OCI-LY7 (cell line): Measurements from ENCODE around the gene FDXR.

ENCODE experiments used
- EZH2phosphoT487 ChIP-seq: fragments of 200-600 bp; sonication (generic); IDR thresholded peaks from 2 replicates; pipeline ENCODE4 v1.6.1; 2018; ENCODE audit warnings: low read depth, borderline replicate concordance, mild to moderate bottlenecking, mixed run types, antibody characterized with exemption, low read length, moderate library complexity, mixed read lengths
- TF ChIP-seq, protein P1 (sequence below): fragments of 200-600 bp; sonication (generic); conservative IDR thresholded peaks from 2 replicates; pipeline ENCODE4 v1.5.1; 2014; ENCODE audit warnings: mild to moderate bottlenecking, antibody characterized with exemption, low read length, moderate library complexity, mixed read lengths

DNA sequence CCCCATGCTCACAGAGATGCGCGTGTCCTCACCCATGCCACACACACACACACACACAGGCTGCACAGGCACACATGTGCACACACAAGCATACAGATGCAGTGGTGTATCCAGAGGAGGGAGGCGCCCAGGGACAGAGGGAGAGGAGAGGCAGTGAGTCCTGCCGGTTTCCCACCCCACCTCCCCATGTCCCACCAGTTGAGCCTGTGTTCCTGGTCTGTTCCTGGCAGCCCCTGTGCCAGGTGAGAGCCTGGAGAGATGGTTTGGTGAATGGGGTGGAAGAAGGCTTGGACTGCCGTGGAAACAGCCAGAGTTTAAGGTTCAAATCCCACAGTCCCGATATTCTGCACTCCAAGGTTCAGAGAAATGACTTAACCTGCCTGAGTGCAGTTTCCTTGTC lies 30.9 kb upstream of the FDXR start:
- TF ChIP-seq, protein P1, sequence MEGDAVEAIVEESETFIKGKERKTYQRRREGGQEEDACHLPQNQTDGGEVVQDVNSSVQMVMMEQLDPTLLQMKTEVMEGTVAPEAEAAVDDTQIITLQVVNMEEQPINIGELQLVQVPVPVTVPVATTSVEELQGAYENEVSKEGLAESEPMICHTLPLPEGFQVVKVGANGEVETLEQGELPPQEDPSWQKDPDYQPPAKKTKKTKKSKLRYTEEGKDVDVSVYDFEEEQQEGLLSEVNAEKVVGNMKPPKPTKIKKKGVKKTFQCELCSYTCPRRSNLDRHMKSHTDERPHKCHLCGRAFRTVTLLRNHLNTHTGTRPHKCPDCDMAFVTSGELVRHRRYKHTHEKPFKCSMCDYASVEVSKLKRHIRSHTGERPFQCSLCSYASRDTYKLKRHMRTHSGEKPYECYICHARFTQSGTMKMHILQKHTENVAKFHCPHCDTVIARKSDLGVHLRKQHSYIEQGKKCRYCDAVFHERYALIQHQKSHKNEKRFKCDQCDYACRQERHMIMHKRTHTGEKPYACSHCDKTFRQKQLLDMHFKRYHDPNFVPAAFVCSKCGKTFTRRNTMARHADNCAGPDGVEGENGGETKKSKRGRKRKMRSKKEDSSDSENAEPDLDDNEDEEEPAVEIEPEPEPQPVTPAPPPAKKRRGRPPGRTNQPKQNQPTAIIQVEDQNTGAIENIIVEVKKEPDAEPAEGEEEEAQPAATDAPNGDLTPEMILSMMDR = no peak
- no peak for TF ChIP-seq EZH2phosphoT487
